ENCODE measurements around the gene HSD17B11.
A peak's percentile ranks its signal among the peaks of the same experiment; 100 is the strongest.
"Not testable (repeated sequence)": the region's sequence is repeated elsewhere in the genome, so short reads cannot be mapped to it uniquely, and the experiment has no call there.

HSD17B11 gene

DNA sequence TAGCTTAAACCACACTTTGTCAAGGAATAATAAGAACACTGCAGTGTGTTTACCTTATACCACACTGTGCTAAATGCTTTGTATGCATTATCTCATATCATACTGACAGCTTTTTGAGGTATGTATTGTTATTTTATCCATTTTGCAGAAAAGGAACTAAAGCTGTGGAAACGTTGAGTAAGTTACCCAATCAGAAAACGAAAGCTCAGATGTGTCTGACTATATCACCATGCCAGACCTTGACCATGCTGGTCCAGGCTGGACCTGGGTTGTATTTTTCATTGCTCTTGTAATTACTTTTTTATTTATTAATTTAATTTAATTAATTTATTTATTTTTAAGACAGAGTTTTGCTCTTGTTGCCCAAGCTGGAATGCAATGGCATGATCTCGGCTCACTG lies 2.1 kb downstream of the HSD17B11 start:
- peaks cover 15% of the 10 kb centered on the region for H3K36me3 ChIP-seq
- peak overlapping the region; percentile 72 to 93 for H3K4me3 ChIP-seq (ENCODE audit: low read depth in 1 of 2, low read length in 1 of 2)
- TF ChIP-seq, protein P1, sequence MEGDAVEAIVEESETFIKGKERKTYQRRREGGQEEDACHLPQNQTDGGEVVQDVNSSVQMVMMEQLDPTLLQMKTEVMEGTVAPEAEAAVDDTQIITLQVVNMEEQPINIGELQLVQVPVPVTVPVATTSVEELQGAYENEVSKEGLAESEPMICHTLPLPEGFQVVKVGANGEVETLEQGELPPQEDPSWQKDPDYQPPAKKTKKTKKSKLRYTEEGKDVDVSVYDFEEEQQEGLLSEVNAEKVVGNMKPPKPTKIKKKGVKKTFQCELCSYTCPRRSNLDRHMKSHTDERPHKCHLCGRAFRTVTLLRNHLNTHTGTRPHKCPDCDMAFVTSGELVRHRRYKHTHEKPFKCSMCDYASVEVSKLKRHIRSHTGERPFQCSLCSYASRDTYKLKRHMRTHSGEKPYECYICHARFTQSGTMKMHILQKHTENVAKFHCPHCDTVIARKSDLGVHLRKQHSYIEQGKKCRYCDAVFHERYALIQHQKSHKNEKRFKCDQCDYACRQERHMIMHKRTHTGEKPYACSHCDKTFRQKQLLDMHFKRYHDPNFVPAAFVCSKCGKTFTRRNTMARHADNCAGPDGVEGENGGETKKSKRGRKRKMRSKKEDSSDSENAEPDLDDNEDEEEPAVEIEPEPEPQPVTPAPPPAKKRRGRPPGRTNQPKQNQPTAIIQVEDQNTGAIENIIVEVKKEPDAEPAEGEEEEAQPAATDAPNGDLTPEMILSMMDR (IDR thresholded peaks at IDR 0.05): no peak
- H3K4me1 ChIP-seq (ENCODE audit: control insufficient read depth in 1 of 2, insufficient read depth in 1 of 2, low read depth in 1 of 2, low read length in 1 of 2): peaks cover 52 to 61% of the 10 kb centered on the region in 2 experiments
- H3K27ac ChIP-seq: peak overlapping the region; percentile 92
- no peaks in the 10 kb centered on the region for H3K27me3 ChIP-seq
- no peaks in the 10 kb centered on the region for H3K9me3 ChIP-seq

DNA sequence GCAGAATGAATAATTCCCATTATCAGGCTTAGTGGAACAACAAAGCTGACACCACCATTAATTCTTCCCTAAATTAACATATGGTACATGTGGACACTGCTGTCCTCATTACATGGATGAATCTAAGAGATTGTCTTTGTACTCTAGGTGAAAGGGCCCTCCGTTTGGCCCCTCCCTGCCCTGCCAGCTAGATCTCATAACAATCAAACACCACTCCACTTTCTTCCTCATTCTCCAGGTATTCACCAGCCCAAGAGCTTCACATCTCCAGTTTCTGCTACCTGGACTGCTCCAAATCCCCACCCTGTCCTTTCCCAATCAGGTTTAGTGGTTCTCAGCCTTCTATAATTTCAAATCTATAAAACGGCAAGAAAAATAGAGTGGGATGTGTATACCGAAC lies 3.8 kb downstream of the HSD17B11 start:
- Histone ChIP-seq H3K4me1 (ENCODE audit: control insufficient read depth in 1 of 2, insufficient read depth in 1 of 2, low read depth in 1 of 2, low read length in 1 of 2) (peaks cover 61 to 66% of the 10 kb centered on the region in 2 experiments), H3K9me3 (no peaks in the 10 kb centered on the region), H3K27me3 (no peaks in the 10 kb centered on the region), H3K4me3 (ENCODE audit: low read depth in 1 of 2, low read length in 1 of 2) (peak overlapping the region; percentile 72 to 93), H3K36me3 (peaks cover 26% of the 10 kb centered on the region), H3K27ac (peak overlapping the region; percentile 92)
- TF ChIP-seq, protein P1 (IDR thresholded peaks at IDR 0.05): no peak

DNA sequence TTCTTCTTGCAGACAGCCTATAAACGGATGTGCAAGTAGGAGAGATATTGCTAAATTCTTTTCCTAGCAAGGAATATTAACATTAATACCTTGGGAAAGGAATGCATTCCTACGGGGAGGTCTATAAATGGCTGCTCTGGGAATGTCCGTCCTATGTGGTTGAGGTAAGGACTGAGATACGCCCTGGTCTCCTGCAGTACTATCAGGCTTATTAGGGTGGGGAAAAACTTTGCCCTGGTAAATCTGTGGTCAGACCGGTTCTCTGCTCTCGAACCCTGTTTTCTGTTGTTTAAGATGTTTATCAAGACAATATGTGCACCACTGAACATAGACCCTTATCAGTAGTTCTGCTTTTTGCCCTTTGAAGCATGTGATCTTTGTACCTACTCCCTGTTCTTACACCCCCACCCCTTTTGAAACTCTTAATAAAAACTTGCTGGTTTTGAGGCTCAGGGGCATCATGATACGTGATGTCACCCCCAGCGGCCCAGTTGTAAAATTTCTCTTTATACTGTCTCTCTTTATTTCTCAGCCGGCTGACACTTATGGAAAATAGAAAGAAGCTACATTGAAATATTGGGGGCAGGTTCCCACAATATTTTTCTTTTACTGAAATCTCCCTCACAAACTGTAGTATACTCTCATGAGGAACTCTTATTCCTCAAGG lies 6.4 kb downstream of the HSD17B11 start:
- H3K36me3 ChIP-seq: peaks cover 51% of the 10 kb centered on the region
- H3K4me3 ChIP-seq (ENCODE audit: low read depth in 1 of 2, low read length in 1 of 2): peak overlapping the region in 1 of 2 experiments; percentile 93
- H3K9me3 ChIP-seq, H3K27me3 ChIP-seq: not testable (repeated sequence)
- H3K4me1 ChIP-seq (ENCODE audit: control insufficient read depth in 1 of 2, insufficient read depth in 1 of 2, low read depth in 1 of 2, low read length in 1 of 2): peaks cover 48 to 59% of the 10 kb centered on the region in 2 experiments
- peak overlapping the region; percentile 92 for H3K27ac ChIP-seq

DNA sequence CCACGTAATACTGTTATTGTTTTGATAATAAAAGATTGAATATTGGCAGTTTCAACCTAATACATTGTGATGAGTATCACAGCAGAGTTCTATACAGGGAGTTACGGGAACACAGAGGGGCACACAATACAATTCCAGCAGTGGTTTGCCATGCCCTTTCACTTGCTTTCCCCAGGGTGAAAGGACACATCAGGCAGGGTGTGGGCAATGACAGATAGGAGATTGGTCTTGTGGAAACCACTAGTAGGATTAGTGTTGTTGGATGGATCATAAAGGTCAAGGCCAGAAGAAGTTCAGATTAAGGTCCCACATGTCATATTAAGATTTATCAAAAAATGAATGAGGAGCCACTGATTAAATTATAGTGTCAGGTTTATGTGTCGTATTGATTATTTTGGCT lies 8.1 kb downstream of the HSD17B11 start:
- TF ChIP-seq, protein P1 (IDR thresholded peaks at IDR 0.05): no peak
- H3K36me3 ChIP-seq: peaks cover 65% of the 10 kb centered on the region
- H3K27ac ChIP-seq: peak overlapping the region; percentile 48
- no peaks in the 10 kb centered on the region for H3K27me3 ChIP-seq
- no peak overlapping the region for H3K4me3 ChIP-seq (ENCODE audit: low read depth in 1 of 2, low read length in 1 of 2)
- H3K9me3 ChIP-seq: no peaks in the 10 kb centered on the region
- peaks cover 36 to 55% of the 10 kb centered on the region in 2 experiments for H3K4me1 ChIP-seq (ENCODE audit: control insufficient read depth in 1 of 2, insufficient read depth in 1 of 2, low read depth in 1 of 2, low read length in 1 of 2)

DNA sequence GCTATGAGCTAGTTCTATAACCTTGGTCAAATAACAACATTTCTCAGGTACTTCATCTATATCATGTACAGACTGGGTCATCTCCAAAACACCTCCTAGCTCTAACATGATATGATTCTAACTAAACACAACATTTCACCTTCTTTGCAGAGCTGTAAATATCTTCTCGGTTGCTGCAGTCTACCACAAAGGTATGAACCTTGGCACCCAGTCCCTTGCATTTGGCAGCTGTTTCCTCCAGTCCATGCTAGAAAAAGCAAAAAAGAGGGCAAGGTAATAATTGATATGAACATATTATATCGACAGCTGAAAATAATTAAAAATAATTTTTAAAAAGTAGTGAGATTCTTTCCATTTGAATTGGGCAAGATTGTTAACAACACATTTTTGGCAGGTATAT lies 8.9 kb downstream of the HSD17B11 start:
- TF ChIP-seq, protein P1 (IDR thresholded peaks at IDR 0.05): no peak
- H3K9me3 ChIP-seq: no peaks in the 10 kb centered on the region
- H3K27ac ChIP-seq: peak overlapping the region; percentile 48
- no peaks in the 10 kb centered on the region for H3K27me3 ChIP-seq
- H3K4me1 ChIP-seq (ENCODE audit: control insufficient read depth in 1 of 2, insufficient read depth in 1 of 2, low read depth in 1 of 2, low read length in 1 of 2): peaks cover 28 to 47% of the 10 kb centered on the region in 2 experiments
- H3K36me3 ChIP-seq: peaks cover 71% of the 10 kb centered on the region
- H3K4me3 ChIP-seq (ENCODE audit: low read depth in 1 of 2, low read length in 1 of 2): no peak overlapping the region

DNA sequence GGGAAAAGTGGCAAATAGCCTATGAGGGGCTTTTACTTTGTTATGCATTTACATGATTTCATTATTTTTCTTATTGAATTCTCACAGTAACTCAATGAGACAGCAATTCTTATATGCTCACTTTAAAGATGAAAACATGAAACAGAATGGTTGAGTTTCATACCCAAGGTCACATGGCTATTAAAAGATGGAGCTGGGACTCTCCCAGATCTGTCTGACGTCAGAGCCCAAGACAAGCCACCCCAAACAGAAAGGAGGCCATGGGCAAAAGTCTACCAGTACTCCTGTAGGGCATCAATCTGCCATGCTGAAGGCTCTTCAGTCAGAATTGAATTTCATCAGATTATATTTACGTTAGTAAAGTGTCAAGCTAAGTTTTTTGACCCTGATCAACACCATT lies 13.2 kb downstream of the HSD17B11 start:
- Histone ChIP-seq H3K36me3 (peaks cover 93% of the 10 kb centered on the region), H3K27me3 (no peaks in the 10 kb centered on the region), H3K4me1 (ENCODE audit: control insufficient read depth in 1 of 2, insufficient read depth in 1 of 2, low read depth in 1 of 2, low read length in 1 of 2) (peaks cover 0 to 10% of the 10 kb centered on the region in 2 experiments), H3K4me3 (ENCODE audit: low read depth in 1 of 2, low read length in 1 of 2) (no peak overlapping the region), H3K9me3 (no peaks in the 10 kb centered on the region), H3K27ac (peak overlapping the region; percentile 34)
- TF ChIP-seq, protein P1 (IDR thresholded peaks at IDR 0.05): no peak
